ENCODE measurements around the gene PPIF. TPM values are rescaled to one million over a fixed set of nuclear protein-coding genes. Genes with fewer than 3 reads are reported as not detected.

PPIF gene
- total RNA-seq, 4 donors from 2014 or later: 34.2 to 141 (median 94.5) TPM

DNA sequence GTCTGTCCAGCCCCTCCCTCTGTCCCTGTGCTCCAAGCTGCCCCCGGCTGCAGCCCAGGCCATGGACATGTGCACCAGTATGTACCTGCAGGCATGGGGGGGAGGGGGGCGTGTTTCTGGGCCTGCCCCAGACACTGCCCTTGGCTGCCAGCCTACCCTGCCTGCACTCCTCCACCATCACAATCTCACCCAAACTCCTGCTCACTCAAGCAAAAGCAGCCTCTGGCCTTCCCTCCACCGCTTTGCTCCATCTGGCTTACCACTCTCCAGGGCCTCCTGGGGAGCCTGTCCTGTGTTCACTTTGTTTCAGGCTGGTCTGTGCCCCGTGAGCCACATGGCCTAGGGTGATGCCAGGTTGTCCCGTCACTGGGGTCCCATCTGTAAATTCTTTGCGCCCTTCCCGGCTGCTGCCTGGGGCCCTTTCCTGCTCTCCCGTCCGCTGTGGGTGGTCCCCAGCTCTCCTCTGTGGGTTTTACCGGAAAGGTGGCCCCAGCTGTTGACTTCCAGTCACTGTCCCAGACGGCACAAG is 33.3 kb upstream of the PPIF start:
- TF ChIP-seq, protein P1, sequence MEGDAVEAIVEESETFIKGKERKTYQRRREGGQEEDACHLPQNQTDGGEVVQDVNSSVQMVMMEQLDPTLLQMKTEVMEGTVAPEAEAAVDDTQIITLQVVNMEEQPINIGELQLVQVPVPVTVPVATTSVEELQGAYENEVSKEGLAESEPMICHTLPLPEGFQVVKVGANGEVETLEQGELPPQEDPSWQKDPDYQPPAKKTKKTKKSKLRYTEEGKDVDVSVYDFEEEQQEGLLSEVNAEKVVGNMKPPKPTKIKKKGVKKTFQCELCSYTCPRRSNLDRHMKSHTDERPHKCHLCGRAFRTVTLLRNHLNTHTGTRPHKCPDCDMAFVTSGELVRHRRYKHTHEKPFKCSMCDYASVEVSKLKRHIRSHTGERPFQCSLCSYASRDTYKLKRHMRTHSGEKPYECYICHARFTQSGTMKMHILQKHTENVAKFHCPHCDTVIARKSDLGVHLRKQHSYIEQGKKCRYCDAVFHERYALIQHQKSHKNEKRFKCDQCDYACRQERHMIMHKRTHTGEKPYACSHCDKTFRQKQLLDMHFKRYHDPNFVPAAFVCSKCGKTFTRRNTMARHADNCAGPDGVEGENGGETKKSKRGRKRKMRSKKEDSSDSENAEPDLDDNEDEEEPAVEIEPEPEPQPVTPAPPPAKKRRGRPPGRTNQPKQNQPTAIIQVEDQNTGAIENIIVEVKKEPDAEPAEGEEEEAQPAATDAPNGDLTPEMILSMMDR (IDR thresholded peaks at IDR 0.05): no peak
- DNase-seq (ENCODE audit: low spot score): no peak
- no peak for ATAC-seq (ENCODE audit: low FRiP score)

DNA sequence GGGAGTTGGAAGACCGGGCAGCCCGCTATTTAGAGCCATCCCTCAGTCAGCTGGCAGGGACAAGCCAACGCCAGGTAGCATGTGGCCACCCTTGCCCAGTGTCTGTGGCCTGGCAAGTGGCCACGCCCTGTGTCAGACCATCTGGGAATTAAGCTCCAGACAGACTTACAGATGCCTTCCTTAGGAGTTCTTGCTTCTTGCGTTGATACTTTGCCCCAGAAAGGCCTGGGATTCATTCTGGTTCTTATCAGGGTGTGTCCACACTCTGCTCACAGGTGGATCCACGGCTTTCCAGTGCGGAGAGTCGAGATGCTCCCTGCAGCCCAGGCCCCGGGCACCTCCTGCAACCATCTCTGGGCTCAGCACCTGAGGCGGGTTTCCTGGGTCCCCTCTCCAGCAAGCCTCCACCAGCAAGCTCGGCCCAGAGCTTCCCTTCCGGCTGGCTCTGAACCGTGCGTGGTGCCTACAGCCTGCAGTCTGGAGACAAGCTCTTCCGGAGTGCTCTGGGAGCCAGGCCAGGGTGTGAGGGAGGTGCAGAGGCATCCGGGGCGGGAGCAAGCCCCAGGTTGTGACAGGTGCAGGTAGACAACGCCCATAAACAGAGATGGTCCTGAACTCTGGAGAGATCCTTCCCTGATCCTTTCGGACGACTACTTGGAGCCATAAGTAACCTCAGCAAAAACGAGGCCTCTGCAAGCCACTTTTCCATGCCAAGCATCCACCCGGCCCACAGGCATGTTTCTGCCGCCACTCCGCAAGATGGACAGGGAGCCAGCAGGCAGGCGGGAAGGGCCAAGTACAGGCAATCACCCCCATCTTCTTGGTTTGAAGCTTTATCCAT is 32.3 kb upstream of the PPIF start:
- TF ChIP-seq, protein P1 (IDR thresholded peaks at IDR 0.05): no peak
- ATAC-seq (ENCODE audit: low FRiP score): no peak
- DNase-seq (ENCODE audit: low spot score): no peak

DNA sequence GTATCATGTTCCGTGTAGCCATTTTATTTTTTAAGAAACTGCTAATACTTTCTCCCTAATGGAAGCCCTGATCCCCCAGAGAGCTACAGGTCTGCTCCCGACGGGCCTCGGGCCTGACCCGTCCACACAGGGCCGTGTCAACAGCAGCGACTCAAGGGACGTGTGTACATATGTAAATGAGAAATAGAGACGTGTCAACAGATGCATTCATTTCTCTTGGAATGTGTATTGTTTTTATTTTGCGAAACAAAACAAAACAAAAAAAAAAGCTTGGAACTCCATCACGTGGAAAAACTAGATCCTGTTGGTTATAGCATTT is 31.7 kb upstream of the PPIF start:
- ATAC-seq (ENCODE audit: low FRiP score): no peak
- TF ChIP-seq, protein P1 (IDR thresholded peaks at IDR 0.05): no peak
- DNase-seq (ENCODE audit: low spot score): no peak

DNA sequence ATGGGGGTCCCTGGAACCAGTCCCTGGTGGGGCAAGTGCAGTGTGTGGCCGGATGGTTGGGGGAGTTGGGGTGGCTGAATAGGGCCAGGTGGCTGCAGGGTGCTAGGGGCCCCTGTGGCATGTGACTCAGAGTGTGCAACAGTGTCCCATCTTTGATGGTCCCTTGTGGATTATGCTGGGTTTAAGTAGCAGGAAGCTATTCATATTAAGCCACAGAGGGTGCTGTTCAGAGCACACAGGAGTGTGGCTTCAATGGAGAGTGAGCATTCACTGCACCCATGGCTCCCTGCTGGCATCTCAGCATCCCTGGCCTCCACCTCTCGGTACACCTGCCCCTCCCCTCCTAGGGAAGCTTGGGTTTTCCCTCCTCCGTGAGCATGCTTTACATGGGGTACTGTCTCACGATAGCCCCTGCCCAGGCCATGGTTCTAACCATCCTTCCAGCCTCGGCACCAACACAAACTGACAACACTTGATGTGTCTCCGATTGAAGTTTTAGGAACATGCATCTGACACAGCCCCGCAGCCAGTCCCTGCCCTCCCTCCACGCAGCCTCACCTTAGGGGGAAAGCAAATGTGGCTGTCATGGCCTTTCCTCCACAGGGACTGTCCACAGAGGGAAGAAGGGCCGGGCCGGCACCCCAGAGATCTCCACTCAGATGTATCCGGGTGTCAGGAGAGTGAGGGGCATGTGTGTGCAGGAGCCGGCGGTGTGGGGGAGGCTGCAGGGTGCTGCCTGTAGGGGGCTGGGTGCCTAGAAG is 30.4 kb upstream of the PPIF start:
- ATAC-seq (ENCODE audit: low FRiP score): no peak
- DNase-seq (ENCODE audit: low spot score): no peak
- TF ChIP-seq, protein P1 (IDR thresholded peaks at IDR 0.05): no peak

DNA sequence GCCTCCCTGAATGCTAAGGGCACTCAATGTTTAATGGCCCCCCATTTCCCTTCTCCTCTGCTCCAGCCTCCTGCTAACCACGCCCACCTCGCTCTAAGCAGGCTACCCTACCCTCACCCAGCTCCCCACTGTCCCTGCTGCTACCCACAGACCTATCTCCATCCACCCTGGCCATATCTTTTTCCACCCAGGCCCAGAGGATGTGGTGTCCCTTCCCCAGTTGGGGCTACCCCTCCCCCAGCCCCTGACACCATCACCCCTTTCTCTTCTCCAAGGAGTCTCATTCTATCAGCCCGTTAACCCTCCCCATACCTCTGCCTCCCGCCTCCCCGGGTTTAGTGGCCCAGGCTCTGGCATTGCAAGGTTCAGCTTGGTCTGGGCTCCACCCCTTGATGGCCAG is 28.9 kb upstream of the PPIF start:
- no peak for DNase-seq (ENCODE audit: low spot score)
- no peak for ATAC-seq (ENCODE audit: low FRiP score)
- TF ChIP-seq, protein P1 (IDR thresholded peaks at IDR 0.05): no peak

DNA sequence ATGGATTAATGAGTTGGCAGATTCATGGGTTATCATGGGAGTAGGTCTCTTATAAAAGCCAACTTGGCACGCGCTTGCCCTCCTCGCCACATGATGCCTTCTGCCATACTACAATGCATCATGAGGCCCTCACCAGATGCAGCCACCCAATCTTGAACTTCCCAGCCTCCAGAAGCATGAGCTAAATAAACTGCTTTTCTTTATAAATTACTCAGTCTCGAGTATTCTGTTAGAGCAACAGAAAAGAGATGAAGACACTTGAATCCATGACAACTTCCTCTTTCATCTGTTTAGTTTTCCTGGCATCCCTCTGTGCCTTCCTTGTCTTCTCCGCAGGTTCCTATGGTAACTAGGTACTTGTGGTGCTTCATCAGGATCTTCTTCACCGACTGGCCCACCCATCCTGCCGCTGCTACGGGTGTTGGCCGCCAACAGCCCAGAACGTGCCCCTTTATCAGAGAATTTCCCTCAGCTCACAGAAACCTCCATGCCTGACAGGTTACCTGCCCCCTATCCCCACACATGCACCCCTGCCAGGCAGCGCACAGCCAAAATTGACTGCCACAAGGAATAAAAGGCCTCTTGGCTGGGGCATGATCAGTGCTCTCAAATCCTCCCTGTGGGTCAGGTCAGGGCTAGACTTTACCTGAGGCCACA is 28.0 kb upstream of the PPIF start:
- DNase-seq (ENCODE audit: low spot score) (no peak), ATAC-seq (ENCODE audit: low FRiP score) (no peak)
- TF ChIP-seq, protein P1 (IDR thresholded peaks at IDR 0.05): no peak

Data from omental fat pad (tissue), 4 donors.